GM21390 (cell line): ENCODE measurements around the gene CERS2.

ENCODE experiments used
- ATAC-seq: cut with Tn5 transposase; IDR thresholded peaks from one replicate; pipeline ENCODE4 v1.9.1; 2021; ENCODE audit not compliant: unreplicated experiment

Gene CERS2, protein sequence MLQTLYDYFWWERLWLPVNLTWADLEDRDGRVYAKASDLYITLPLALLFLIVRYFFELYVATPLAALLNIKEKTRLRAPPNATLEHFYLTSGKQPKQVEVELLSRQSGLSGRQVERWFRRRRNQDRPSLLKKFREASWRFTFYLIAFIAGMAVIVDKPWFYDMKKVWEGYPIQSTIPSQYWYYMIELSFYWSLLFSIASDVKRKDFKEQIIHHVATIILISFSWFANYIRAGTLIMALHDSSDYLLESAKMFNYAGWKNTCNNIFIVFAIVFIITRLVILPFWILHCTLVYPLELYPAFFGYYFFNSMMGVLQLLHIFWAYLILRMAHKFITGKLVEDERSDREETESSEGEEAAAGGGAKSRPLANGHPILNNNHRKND

GRCh38 chr1:150974580-150975478, at the start of gene CERS2:
Gene CERS2, minus strand, starts transcription at chr1:150974835. Its CDS starts 5,745 bp downstream, at chr1:150969090.
- peak; percentile 56 for ATAC-seq

DNA sequence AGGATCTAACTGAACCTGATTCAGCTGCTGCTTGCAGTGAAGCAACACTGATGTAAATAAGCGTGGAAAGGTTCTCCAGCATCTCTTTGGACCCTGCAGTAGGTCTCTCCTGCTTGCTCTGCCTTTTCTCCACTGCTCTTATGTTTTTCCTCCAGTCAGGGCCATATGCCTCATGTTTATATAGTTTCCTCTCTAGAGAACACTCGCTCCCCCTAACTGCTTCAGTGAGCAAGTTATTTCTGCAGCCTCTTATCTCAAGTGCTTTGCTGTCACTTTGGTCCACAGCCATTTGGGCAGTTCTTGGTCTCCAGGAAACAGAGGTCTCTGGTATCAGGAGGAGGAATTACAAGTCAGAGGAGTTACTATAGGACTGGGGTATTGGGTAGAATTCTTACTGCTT, 38.9 kb upstream of the CERS2 start:
- ATAC-seq = no peak

GRCh38 chr1:151012684-151013471, 38.2 kb upstream of the CERS2 start:
- no peak for ATAC-seq

GRCh38 chr1:151011154-151011850, 36.7 kb upstream of the CERS2 start:
- ATAC-seq = no peak

DNA sequence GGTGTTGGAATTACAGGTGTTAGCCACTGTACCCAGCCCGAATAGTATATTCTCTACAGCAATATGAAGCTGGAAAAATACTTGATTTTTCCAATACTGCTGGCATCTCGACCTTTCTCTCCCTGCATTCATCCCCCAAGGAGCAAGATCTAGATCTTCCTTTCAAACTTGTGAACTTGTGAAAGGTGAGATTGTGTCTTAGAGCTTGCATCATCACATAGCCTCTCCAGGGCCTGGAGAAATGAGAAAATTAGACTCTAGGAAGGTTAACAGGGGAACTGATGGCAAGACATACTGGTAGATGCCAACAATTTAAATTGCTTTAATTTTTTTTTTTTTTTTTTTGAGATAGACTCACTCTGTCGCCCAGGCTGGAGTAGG, 35.7 kb upstream of the CERS2 start:
- no peak for ATAC-seq

GRCh38 chr1:151009674-151010345, 35.2 kb upstream of the CERS2 start:
- ATAC-seq = no peak

DNA sequence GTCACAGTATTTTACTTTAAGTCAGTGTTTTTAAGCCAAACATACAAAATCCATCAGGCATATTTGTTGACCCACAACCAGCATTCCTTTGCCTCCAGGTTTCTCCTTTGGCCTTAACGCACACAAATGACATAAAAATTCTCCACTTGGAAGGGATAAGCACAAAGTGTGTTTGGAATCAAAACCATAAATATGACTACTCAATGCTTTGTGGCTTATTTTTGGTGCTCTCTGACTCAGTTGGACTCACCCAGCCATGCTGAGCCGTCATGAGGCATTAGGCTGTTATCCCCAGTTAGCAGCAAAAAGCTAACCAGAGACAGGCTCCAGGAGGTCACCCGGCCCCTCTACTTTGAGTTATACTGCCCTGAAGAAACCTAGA, 34.6 kb upstream of the CERS2 start:
- ATAC-seq = no peak

DNA sequence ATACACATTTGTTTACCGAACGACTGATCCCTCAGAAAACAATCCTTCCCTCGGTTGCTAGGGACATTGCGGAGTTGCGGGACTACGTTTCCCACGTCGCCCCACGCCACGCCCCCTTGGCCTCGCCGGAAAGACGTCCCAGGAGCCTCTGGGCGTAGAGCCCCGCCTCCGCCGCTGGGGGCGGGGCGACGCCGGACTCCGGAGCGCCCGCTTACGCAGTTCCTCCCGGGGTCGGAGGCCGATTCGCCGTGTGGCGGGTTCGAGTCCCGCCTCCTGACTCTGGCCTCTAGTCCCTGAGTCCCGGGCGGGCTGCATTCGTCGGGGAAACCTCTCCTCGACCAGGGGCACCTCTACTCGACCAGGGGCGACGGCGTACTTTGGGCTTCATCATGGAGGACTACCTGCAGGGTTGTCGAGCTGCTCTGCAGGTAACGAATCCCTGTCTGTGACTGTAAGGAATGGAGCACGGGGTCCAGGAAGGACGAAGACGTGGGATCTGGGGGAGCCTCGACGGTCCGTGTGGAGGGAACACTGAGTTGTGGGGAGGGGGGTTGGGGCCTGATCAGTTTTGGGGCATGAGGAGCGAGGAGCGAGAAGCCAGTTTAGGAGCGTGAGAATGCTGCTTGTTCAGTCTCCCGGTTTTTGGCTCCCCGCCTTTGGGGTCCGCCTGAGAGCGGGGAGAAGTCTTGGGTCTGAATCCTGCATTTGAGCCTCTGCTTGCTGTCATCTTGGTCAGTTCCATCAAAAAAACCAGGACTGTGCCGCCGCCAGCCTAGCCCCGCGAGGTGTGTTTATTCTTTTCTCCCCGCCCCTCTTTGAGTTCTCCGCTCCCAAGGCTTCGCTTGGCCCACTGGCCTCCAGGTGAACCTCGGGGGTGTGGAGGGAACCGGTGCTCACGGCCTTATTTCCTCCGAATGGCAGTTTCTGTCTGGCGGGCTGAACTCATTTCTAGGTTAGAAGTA, 33.9 kb upstream of the CERS2 start, which contains the start of gene PRUNE1:
TSS of gene PRUNE1 (plus strand) at position 206 of the 962 bp plus-strand sequence. CDS start at position 390, 184 bp downstream.
- ATAC-seq = peak; percentile 76

GRCh38 chr1:151007853-151008243, 33.2 kb upstream of the CERS2 start:
- ATAC-seq = no peak

- no peak for ATAC-seq
Measured at GRCh38 chr1:151006327-151007052, 31.9 kb upstream of the CERS2 start, which contains the start of gene MINDY1. Gene MINDY1, minus strand, starts transcription at chr1:151006902. Its CDS starts 4,285 bp downstream, at chr1:151002617.

- no peak for ATAC-seq
Measured at GRCh38 chr1:151005729-151006319, 31.2 kb upstream of the CERS2 start.

GRCh38 chr1:151003180-151003579, 28.5 kb upstream of the CERS2 start:
- ATAC-seq = no peak

- no peak for ATAC-seq
Measured at GRCh38 chr1:151002611-151003010, 28.0 kb upstream of the CERS2 start.

GRCh38 chr1:151002051-151002450, 27.4 kb upstream of the CERS2 start:
- ATAC-seq = no peak

DNA sequence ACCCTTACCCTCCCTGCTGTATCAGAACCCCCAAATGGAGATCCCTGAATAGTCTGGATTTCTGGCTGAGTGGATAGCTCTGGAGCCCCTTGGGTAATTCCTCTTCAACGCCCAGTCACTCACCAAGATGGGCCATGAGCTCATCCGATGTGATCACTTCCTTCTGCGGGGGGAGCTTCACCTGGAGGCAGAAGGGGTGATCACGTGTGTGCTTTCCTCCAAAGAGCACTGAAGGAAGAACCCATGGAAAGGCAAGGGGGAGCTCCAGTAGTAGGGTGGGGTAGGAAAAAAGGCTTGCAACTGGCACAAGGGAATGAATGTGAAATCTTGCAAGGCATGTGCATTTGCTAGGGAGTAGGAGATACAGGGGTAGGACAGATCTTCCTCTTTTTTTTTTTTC, 27.0 kb upstream of the CERS2 start:
- no peak for ATAC-seq

GRCh38 chr1:151000408-151000807, 25.8 kb upstream of the CERS2 start:
- ATAC-seq = no peak

- ATAC-seq = no peak
Measured at GRCh38 chr1:150999926-151000325, 25.3 kb upstream of the CERS2 start.
